22Rv1 (cell line): ENCODE results near the gene INO80C.

Experiments
- ZFX ChIP-seq: fragments of 450-650 bp; IDR thresholded peaks from 2 replicates; pipeline ENCODE4 v1.6.1; 2017; ENCODE audit warnings: antibody characterized with exemption, borderline replicate concordance
- TF ChIP-seq, protein P1 (sequence below): fragments of 450-650 bp; IDR thresholded peaks from 2 replicates; pipeline ENCODE4 v1.5.1; 2017; ENCODE audit warnings: mild to moderate bottlenecking

DNA sequence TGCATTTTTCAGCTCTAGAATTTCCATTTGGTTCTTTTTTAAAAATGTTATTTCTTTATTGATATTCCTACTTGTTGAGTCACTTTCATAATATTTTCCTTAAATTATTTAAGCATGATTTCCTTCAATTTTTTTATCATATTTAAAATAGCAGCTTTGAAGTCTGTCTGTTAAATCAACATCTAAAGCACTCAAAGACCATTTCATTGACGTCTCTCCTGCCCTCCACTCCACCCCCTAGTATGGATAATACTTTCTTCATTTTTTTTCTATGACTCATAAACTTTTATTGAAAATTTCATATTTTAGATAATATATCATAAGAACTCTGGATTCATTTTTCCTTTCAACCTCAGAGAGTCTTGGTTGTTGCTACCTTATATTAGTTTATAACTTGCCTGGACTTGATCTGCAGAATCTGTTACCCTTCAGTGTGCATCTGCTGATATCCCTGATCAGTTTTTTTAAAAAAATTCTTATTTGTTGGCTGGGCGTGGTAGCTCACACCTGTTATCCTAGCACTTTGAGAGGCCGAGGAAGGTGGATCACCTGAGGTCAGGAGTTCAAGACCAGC lies 61.6 kb downstream of the INO80C start:
- TF ChIP-seq, protein P1, sequence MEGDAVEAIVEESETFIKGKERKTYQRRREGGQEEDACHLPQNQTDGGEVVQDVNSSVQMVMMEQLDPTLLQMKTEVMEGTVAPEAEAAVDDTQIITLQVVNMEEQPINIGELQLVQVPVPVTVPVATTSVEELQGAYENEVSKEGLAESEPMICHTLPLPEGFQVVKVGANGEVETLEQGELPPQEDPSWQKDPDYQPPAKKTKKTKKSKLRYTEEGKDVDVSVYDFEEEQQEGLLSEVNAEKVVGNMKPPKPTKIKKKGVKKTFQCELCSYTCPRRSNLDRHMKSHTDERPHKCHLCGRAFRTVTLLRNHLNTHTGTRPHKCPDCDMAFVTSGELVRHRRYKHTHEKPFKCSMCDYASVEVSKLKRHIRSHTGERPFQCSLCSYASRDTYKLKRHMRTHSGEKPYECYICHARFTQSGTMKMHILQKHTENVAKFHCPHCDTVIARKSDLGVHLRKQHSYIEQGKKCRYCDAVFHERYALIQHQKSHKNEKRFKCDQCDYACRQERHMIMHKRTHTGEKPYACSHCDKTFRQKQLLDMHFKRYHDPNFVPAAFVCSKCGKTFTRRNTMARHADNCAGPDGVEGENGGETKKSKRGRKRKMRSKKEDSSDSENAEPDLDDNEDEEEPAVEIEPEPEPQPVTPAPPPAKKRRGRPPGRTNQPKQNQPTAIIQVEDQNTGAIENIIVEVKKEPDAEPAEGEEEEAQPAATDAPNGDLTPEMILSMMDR: no peak
- TF ChIP-seq ZFX: no peak
